HepG2 (cell line): Measurements from ENCODE around the gene DCTN4. TPM values are rescaled to one million over a fixed set of nuclear protein-coding genes. Genes with fewer than 3 reads are reported as not detected.

Experiments used
- CSRNP2 ChIP-seq: sonication (generic); formaldehyde crosslinking; conservative IDR thresholded peaks from 2 replicates; pipeline ENCODE4 v1.8.0; 2022; ENCODE audit warnings: low read depth, missing genetic modification reagents
- GLMP ChIP-seq: sonication (generic); formaldehyde crosslinking; IDR thresholded peaks from 2 replicates; pipeline ENCODE4 v1.9.0; 2021; ENCODE audit warnings: missing genetic modification reagents, mild to moderate bottlenecking, borderline replicate concordance
- MED13 ChIP-seq: sonication (generic); formaldehyde crosslinking; IDR thresholded peaks from 2 replicates; pipeline ENCODE4 v1.5.0; 2020; ENCODE audit warnings: missing genetic modification reagents
- MXD1 ChIP-seq: sonication (generic); formaldehyde crosslinking; IDR thresholded peaks from 2 replicates; pipeline ENCODE4 v1.4.0; 2020; ENCODE audit warnings: mild to moderate bottlenecking, missing genetic modification reagents
- NFE2 ChIP-seq: sonication (generic); formaldehyde crosslinking; IDR thresholded peaks from 2 replicates; pipeline ENCODE4 v1.4.0; 2020; ENCODE audit warnings: missing genetic modification reagents
- NR2F6 ChIP-seq, 2 experiments: IDR thresholded peaks; 2 replicates each; pipeline ENCODE4 v1.6.1; 2016; ENCODE audit warnings: antibody characterized with exemption in 1 of 2, mild to moderate bottlenecking in 1 of 2
- PHB2 ChIP-seq: fragments of 450-650 bp; IDR thresholded peaks from 2 replicates; pipeline ENCODE4 v1.6.1; 2018; ENCODE audit not compliant: partially characterized antibody
- POGZ ChIP-seq: sonication (generic); formaldehyde crosslinking; IDR thresholded peaks from 2 replicates; pipeline ENCODE4 v1.4.0; 2020; ENCODE audit warnings: mild to moderate bottlenecking, missing genetic modification reagents
- POLR2G ChIP-seq: fragments of 200-400 bp; formaldehyde crosslinking; IDR thresholded peaks from 2 replicates; pipeline ENCODE4 v1.6.1; 2018; ENCODE audit warnings: mild to moderate bottlenecking, low read depth, low read length, moderate library complexity
- SSRP1 ChIP-seq: IDR thresholded peaks from 2 replicates; pipeline ENCODE4 v1.6.1; 2016; ENCODE audit warnings: control low read depth
- ZBTB7A ChIP-seq: sonication (generic); formaldehyde crosslinking; IDR thresholded peaks from 2 replicates; pipeline ENCODE4 v1.8.0; 2022; ENCODE audit warnings: mild to moderate bottlenecking, missing genetic modification reagents
- ZHX2 ChIP-seq, 2 experiments: sonication (generic) in 1 of 2; formaldehyde crosslinking in 1 of 2; IDR thresholded peaks; 2 replicates each; pipeline versions ENCODE4 v1.6.1 to v1.9.0; 2014 to 2022; ENCODE audit warnings: antibody characterized with exemption in 1 of 2, borderline replicate concordance in 1 of 2, inconsistent platforms in 1 of 2, low read depth in 1 of 2, missing genetic modification reagents in 1 of 2
- ZNF274 ChIP-seq: sonication (generic); formaldehyde crosslinking; IDR thresholded peaks from 2 replicates; pipeline ENCODE4 v1.5.1; 2020; ENCODE audit warnings: mild to moderate bottlenecking, missing genetic modification reagents
- ZNF572 ChIP-seq: sonication (generic); formaldehyde crosslinking; IDR thresholded peaks from 2 replicates; pipeline ENCODE4 v1.5.1; 2020; ENCODE audit warnings: mild to moderate bottlenecking, missing genetic modification reagents
- ZNF616 ChIP-seq: sonication (generic); formaldehyde crosslinking; IDR thresholded peaks from 2 replicates; pipeline ENCODE4 v1.5.0; 2020; ENCODE audit warnings: low read depth, mild to moderate bottlenecking, missing genetic modification reagents
- ZNF83 ChIP-seq: sonication (generic); formaldehyde crosslinking; IDR thresholded peaks from 2 replicates; pipeline ENCODE4 v1.4.0; 2020; ENCODE audit warnings: missing genetic modification reagents, mild to moderate bottlenecking, borderline replicate concordance
- polyA plus RNA-seq, 8 experiments: library from polyadenylated mRNA; depleted of rRNA in 3 of 8; stranded (reverse) in 7 of 8; unstranded in 1 of 8; fragments of >200 nt; fragmentation: Illumina TruSeq in 4 of 8; extraction: Trizol in 4 of 8; gene quantifications; 2 replicates each; pipeline versions ENCODE4 v1.2.1 to v1.2.3, GENCODE V29; 2011 to 2016; ENCODE audit warnings: low read depth in 4 of 8, missing spikeins in 1 of 8, mixed read lengths in 1 of 8; ENCODE audit not compliant: insufficient read depth in 1 of 8
- total RNA-seq, 5 experiments: library from RNA; depleted of rRNA; stranded (reverse); fragments of >200 nt; fragmentation: Illumina TruSeq; extraction: Trizol; gene quantifications; 2 replicates each; pipeline ENCODE4 v1.2.3, GENCODE V29; 2016; ENCODE audit warnings: low read depth in 1 of 5

Gene DCTN4
- total and polyA plus RNA-seq, 2 of the 13 experiments (the other 11 are each of a cell fraction or from before 2014, with no cell fraction given), result 24.1 to 26.9 TPM

GRCh38 chr5:150781706-150782614 lies 23.1 kb upstream of the DCTN4 start (continued):
- TF ChIP-seq ZHX2 (IDR thresholded peaks at IDR 0.05; ENCODE audit: low read depth), result no peak
- TF ChIP-seq ZHX2 (CRISPR knock-in tag; IDR thresholded peaks at IDR 0.05; ENCODE audit: borderline replicate concordance), result no peak
- no peak for TF ChIP-seq ZNF616 (CRISPR knock-in tag)
- no peak for TF ChIP-seq MED13
- no peak for TF ChIP-seq ZNF83 (CRISPR knock-in tag)
- no peak; the same call in 1 of the 2 replicates for TF ChIP-seq SSRP1 (CRISPR knock-in tag)
- TF ChIP-seq ZNF572 (CRISPR knock-in tag), result no peak
- peak; percentile 78 for TF ChIP-seq POLR2G
- no peak for TF ChIP-seq NFE2
- TF ChIP-seq NR2F6 (IDR thresholded peaks at IDR 0.05), result peak; percentile 48
- no peak for TF ChIP-seq NR2F6 (CRISPR knock-in tag; IDR thresholded peaks at IDR 0.05)
- TF ChIP-seq ZNF274, result 0 out of 2 replicates have a peak, but pooled peaks have one; percentile 30
- TF ChIP-seq CSRNP2 (CRISPR knock-in tag), result no peak
- 0 out of 2 replicates have a peak, but pooled peaks have one; percentile 14 for TF ChIP-seq POGZ (CRISPR knock-in tag)
- TF ChIP-seq GLMP (CRISPR knock-in tag), result no peak
- no peak for TF ChIP-seq PHB2
- TF ChIP-seq ZBTB7A (CRISPR knock-in tag), result no peak
- TF ChIP-seq MXD1 (CRISPR knock-in tag), result no peak
